Brain microvascular endothelial cell (primary cell): Measurements from ENCODE around the gene OVOL2.

Experiments
- DNase-seq: peaks from one replicate; pipeline ENCODE4 v3.0.0-alpha.2; 2020
- H3K27ac ChIP-seq: fragments of 250-450 bp; sonication (Bioruptor Pico); 2 replicates; pipeline ENCODE4 v1.5.1; 2020; ENCODE audit warnings: mild to moderate bottlenecking, moderate library complexity
- H3K27me3 ChIP-seq: fragments of 250-450 bp; sonication (Bioruptor Pico); replicated peaks from 2 replicates; pipeline ENCODE4 v1.5.1; 2020; ENCODE audit warnings: mild to moderate bottlenecking
- H3K36me3 ChIP-seq: fragments of 250-450 bp; sonication (Bioruptor Pico); replicated peaks from 2 replicates; pipeline ENCODE4 v1.5.1; 2020; ENCODE audit warnings: mild to moderate bottlenecking
- H3K4me3 ChIP-seq: 2 replicates; pipeline ENCODE4 v1.5.1; 2011; ENCODE audit warnings: low read depth, mild to moderate bottlenecking, control low read depth, low read length, moderate library complexity
- in situ Hi-C: cut with HindIII; loops from 2 replicates; pipeline ENCODE4 v1.10.0; 2017; ENCODE audit warnings: low sequenced_read_pairs, low pct_ligation_motif_present
- TF ChIP-seq, protein P1 (sequence below): IDR thresholded peaks from 2 replicates; pipeline ENCODE4 v1.5.1; 2011; ENCODE audit warnings: low read depth, mild to moderate bottlenecking, moderate library complexity, low read length, control low read depth, inconsistent platforms; ENCODE audit errors: missing control alignments

Gene OVOL2

DNA sequence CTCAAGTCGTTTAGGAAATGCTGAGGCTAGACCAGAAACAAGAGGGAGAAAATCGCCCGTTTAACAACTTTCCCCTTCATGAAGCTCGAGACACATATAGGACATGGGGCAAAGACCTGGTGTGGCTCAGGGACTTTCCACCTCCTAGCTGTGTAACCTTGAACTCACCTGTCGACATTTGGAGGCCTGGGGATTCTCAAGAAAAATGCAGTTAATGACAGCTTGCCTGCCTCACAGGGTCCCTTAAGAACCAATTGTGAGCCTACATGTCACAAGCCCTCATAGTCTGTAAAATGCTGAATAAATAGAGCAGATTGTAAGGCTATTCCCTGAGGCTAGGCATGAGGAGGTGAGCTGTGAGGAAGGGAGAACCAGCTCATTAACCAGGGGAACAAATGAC is 53.8 kb downstream of the OVOL2 start:
- no peak overlapping the region for H3K4me3 ChIP-seq
- in situ Hi-C loops: no loop called here
- H3K27me3 ChIP-seq: no peaks in the 10 kb centered on the region
- TF ChIP-seq, protein P1, sequence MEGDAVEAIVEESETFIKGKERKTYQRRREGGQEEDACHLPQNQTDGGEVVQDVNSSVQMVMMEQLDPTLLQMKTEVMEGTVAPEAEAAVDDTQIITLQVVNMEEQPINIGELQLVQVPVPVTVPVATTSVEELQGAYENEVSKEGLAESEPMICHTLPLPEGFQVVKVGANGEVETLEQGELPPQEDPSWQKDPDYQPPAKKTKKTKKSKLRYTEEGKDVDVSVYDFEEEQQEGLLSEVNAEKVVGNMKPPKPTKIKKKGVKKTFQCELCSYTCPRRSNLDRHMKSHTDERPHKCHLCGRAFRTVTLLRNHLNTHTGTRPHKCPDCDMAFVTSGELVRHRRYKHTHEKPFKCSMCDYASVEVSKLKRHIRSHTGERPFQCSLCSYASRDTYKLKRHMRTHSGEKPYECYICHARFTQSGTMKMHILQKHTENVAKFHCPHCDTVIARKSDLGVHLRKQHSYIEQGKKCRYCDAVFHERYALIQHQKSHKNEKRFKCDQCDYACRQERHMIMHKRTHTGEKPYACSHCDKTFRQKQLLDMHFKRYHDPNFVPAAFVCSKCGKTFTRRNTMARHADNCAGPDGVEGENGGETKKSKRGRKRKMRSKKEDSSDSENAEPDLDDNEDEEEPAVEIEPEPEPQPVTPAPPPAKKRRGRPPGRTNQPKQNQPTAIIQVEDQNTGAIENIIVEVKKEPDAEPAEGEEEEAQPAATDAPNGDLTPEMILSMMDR: no peak
- no peak overlapping the region for H3K27ac ChIP-seq
- no peak for DNase-seq
- no peaks in the 10 kb centered on the region for H3K36me3 ChIP-seq

DNA sequence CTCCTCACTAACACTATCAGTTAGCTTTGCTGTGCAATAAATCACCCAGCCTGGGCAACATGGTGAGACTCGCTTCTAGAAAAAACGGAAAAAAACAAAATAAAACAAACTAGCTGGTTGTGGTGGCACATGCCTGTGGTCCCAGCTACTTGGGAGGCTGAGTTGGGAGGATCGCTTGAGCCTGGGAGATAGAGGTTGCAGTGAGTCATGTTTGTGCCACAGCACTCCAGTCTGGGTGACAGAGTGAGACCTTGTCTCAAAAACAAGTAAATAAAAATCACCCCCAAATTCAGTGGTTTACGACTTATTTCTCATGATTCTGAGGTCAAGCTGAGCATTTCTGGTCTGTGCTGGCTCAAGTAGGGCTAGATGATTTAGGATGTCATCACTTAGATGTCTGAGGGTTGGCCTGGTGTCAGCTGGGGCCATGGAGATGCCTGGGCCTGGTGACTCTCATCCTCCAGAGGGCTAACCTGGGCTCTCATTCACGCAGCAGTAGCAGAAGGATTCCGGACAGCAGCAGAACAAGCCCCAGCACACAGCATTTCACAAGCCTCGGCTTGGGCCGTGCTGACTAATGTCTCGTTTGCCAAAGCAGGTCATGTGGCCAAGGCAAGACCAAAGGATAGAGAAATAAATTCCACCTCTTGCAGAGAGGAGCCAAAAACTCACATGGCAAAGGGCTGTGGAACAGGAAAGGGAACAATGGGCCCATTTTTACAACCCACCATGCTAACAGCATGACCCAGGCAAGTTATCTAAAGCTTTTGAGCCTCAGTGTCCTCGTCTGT is 56.4 kb downstream of the OVOL2 start:
- Histone ChIP-seq H3K27me3 (no peaks in the 10 kb centered on the region), H3K27ac (no peak overlapping the region), H3K36me3 (no peaks in the 10 kb centered on the region), H3K4me3 (no peak overlapping the region)
- TF ChIP-seq, protein P1: no peak
- DNase-seq: peak; percentile 60
- in situ Hi-C loops: no loop called here

- no peaks in the 10 kb centered on the region for H3K27me3 ChIP-seq
- no peak for DNase-seq
- H3K36me3 ChIP-seq: no peaks in the 10 kb centered on the region
- H3K4me3 ChIP-seq: no peak overlapping the region
- H3K27ac ChIP-seq: no peak overlapping the region
- TF ChIP-seq, protein P1: no peak
- in situ Hi-C loops: no loop called here
These were observed 58.1 kb downstream of the OVOL2 start for GRCh38 chr20:17999566-17999965.

DNA sequence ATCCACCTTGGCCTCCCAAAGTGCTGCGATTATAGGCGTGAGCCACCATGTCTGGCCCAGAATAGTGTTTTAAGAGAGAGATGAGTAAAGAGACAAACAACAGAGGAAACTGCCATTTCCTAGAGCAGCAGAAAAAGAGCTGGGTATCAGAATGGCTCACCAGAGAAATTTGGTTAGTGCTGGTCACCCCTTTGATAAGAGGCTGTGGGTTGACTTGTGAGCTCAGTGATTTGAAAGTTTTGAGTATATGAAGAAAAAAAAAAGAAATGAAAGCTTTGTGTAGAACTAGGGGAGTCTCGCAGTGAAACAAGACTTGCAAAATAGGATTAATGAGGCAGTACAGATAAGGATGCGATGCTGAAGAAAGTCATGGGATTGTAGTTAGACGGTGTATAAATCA is 59.3 kb downstream of the OVOL2 start:
- in situ Hi-C loops: no loop called here
- DNase-seq: no peak

GRCh38 chr20:17995967-17996819 is 61.5 kb downstream of the OVOL2 start:
- in situ Hi-C loops: no loop called here
- Histone ChIP-seq H3K36me3 (no peaks in the 10 kb centered on the region), H3K4me3 (no peak overlapping the region), H3K27ac (no peak overlapping the region), H3K27me3 (no peaks in the 10 kb centered on the region)
- peak; percentile 66 for DNase-seq
- TF ChIP-seq, protein P1: peak; percentile 93

More for the DNA sequence above, 59.3 kb downstream of the OVOL2 start:
- H3K36me3 ChIP-seq: no peaks in the 10 kb centered on the region
- TF ChIP-seq, protein P1: no peak
- no peak overlapping the region for H3K27ac ChIP-seq
- no peaks in the 10 kb centered on the region for H3K27me3 ChIP-seq
- no peak overlapping the region for H3K4me3 ChIP-seq
